ENCODE data around the gene GCN1.
A peak's percentile ranks its signal among the peaks of the same experiment; 100 is the strongest.
"Not testable (repeated sequence)": the region's sequence is repeated elsewhere in the genome, so short reads cannot be mapped to it uniquely, and the experiment has no call there.

Gene GCN1

GRCh38 chr12:120213758-120214157, 19.2 kb upstream of the GCN1 start:
- no peak for DNase-seq (ENCODE audit: low read depth in 1 of 2, low spot score in 1 of 2)

GRCh38 chr12:120213182-120213581, 18.7 kb upstream of the GCN1 start:
- not testable (repeated sequence) for DNase-seq (ENCODE audit: low read depth in 1 of 2, low spot score in 1 of 2)

- DNase-seq (ENCODE audit: low read depth in 1 of 2, low spot score in 1 of 2) = no peak
Observed at GRCh38 chr12:120212301-120212700, 17.8 kb upstream of the GCN1 start.

GRCh38 chr12:120211904-120212283, 17.4 kb upstream of the GCN1 start:
- no peak for DNase-seq (ENCODE audit: low read depth in 1 of 2, low spot score in 1 of 2)

- no peak for DNase-seq (ENCODE audit: low read depth in 1 of 2, low spot score in 1 of 2)
Observed at GRCh38 chr12:120211243-120211903, 16.9 kb upstream of the GCN1 start.

GRCh38 chr12:120209851-120210250, 15.3 kb upstream of the GCN1 start:
- no peak for DNase-seq (ENCODE audit: low read depth in 1 of 2, low spot score in 1 of 2)

- no peak for DNase-seq (ENCODE audit: low read depth in 1 of 2, low spot score in 1 of 2)
Observed at GRCh38 chr12:120207227-120207626, 12.7 kb upstream of the GCN1 start.

GRCh38 chr12:120206781-120207180, 12.3 kb upstream of the GCN1 start:
- DNase-seq (ENCODE audit: low read depth in 1 of 2, low spot score in 1 of 2) = not testable (repeated sequence)

- no peak for DNase-seq (ENCODE audit: low read depth in 1 of 2, low spot score in 1 of 2)
Observed at GRCh38 chr12:120206228-120206627, 11.7 kb upstream of the GCN1 start.

- DNase-seq (ENCODE audit: low read depth in 1 of 2, low spot score in 1 of 2) = no peak
Observed at GRCh38 chr12:120204171-120204570, 9.7 kb upstream of the GCN1 start.

- no peak for DNase-seq (ENCODE audit: low read depth in 1 of 2, low spot score in 1 of 2)
Observed at GRCh38 chr12:120200364-120200800, 5.9 kb upstream of the GCN1 start.

GRCh38 chr12:120199595-120200306, 5.2 kb upstream of the GCN1 start:
- DNase-seq (ENCODE audit: low read depth in 1 of 2, low spot score in 1 of 2) = peak in 1 of 2 donors; percentile 40

- no peak for DNase-seq (ENCODE audit: low read depth in 1 of 2, low spot score in 1 of 2)
Observed at GRCh38 chr12:120199025-120199424, 4.5 kb upstream of the GCN1 start.

GRCh38 chr12:120197542-120197887, 3.0 kb upstream of the GCN1 start:
- no peak for DNase-seq (ENCODE audit: low read depth in 1 of 2, low spot score in 1 of 2)

GRCh38 chr12:120196817-120197541, 2.5 kb upstream of the GCN1 start:
- DNase-seq (ENCODE audit: low read depth in 1 of 2, low spot score in 1 of 2) = not testable (repeated sequence)

GRCh38 chr12:120196363-120196762, 1.8 kb upstream of the GCN1 start:
- DNase-seq (ENCODE audit: low read depth in 1 of 2, low spot score in 1 of 2) = no peak

- no peak for DNase-seq (ENCODE audit: low read depth in 1 of 2, low spot score in 1 of 2)
Observed at GRCh38 chr12:120194226-120194533, 335 bp downstream of the GCN1 start.

- not testable (repeated sequence) for DNase-seq (ENCODE audit: low read depth in 1 of 2, low spot score in 1 of 2)
Observed at GRCh38 chr12:120193286-120193685, 1.2 kb downstream of the GCN1 start.

- no peak for DNase-seq (ENCODE audit: low read depth in 1 of 2, low spot score in 1 of 2)
Observed at GRCh38 chr12:120190985-120191480, 3.5 kb downstream of the GCN1 start.

GRCh38 chr12:120190386-120190785, 4.1 kb downstream of the GCN1 start:
- DNase-seq (ENCODE audit: low read depth in 1 of 2, low spot score in 1 of 2) = no peak

- DNase-seq (ENCODE audit: low read depth in 1 of 2, low spot score in 1 of 2) = no peak
Observed at GRCh38 chr12:120186654-120187053, 7.9 kb downstream of the GCN1 start.

GRCh38 chr12:120183211-120183631, 11.3 kb downstream of the GCN1 start:
- no peak for DNase-seq (ENCODE audit: low read depth in 1 of 2, low spot score in 1 of 2)
